ENCODE measurements around the gene FRYL.

FRYL gene

GRCh38 chr4:48504352-48504751 is 275.7 kb downstream of the FRYL start:
- Histone ChIP-seq H3K27ac (ENCODE audit: poor library complexity, severe bottlenecking) (no peak overlapping the region), H3K4me3 (ENCODE audit: severe bottlenecking) (no peak overlapping the region), H3K36me3 (ENCODE audit: low read depth) (peaks cover 73% of the 10 kb centered on the region), H3K27me3 (ENCODE audit: insufficient read depth, poor library complexity, severe bottlenecking) (no peaks in the 10 kb centered on the region), H3K9me3 (ENCODE audit: severe bottlenecking) (no peaks in the 10 kb centered on the region), H3K4me1 (ENCODE audit: insufficient read depth, poor library complexity, severe bottlenecking) (peaks cover 2% of the 10 kb centered on the region)
- no peak for ATAC-seq (ENCODE audit: low read depth)
- TF ChIP-seq CTCF (IDR thresholded peaks at IDR 0.05; ENCODE audit: poor library complexity, severe bottlenecking) = no peak
- DNase-seq (ENCODE audit: low spot score) = no peak

- DNase-seq (ENCODE audit: low spot score) (no peak), ATAC-seq (ENCODE audit: low read depth) (no peak)
- Histone ChIP-seq H3K4me3 (ENCODE audit: severe bottlenecking) (no peak overlapping the region), H3K4me1 (ENCODE audit: insufficient read depth, poor library complexity, severe bottlenecking) (peaks cover 2% of the 10 kb centered on the region), H3K27me3 (ENCODE audit: insufficient read depth, poor library complexity, severe bottlenecking) (no peaks in the 10 kb centered on the region), H3K36me3 (ENCODE audit: low read depth) (peaks cover 73% of the 10 kb centered on the region), H3K27ac (ENCODE audit: poor library complexity, severe bottlenecking) (no peak overlapping the region), H3K9me3 (ENCODE audit: severe bottlenecking) (no peaks in the 10 kb centered on the region)
- TF ChIP-seq CTCF (IDR thresholded peaks at IDR 0.05; ENCODE audit: poor library complexity, severe bottlenecking) = no peak
Measured at GRCh38 chr4:48504026-48504330, 276.1 kb downstream of the FRYL start.

GRCh38 chr4:48503233-48504025 is 276.6 kb downstream of the FRYL start:
- H3K36me3 ChIP-seq (ENCODE audit: low read depth) = peaks cover 75% of the 10 kb centered on the region
- H3K4me1 ChIP-seq (ENCODE audit: insufficient read depth, poor library complexity, severe bottlenecking) = peaks cover 2% of the 10 kb centered on the region
- H3K27ac ChIP-seq (ENCODE audit: poor library complexity, severe bottlenecking) = no peak overlapping the region
- DNase-seq (ENCODE audit: low spot score) (no peak), ATAC-seq (ENCODE audit: low read depth) (no peak)
- H3K4me3 ChIP-seq (ENCODE audit: severe bottlenecking) = no peak overlapping the region
- no peak for TF ChIP-seq CTCF (IDR thresholded peaks at IDR 0.05; ENCODE audit: poor library complexity, severe bottlenecking)
- H3K27me3 ChIP-seq (ENCODE audit: insufficient read depth, poor library complexity, severe bottlenecking) = no peaks in the 10 kb centered on the region
- no peaks in the 10 kb centered on the region for H3K9me3 ChIP-seq (ENCODE audit: severe bottlenecking)

- TF ChIP-seq CTCF (IDR thresholded peaks at IDR 0.05; ENCODE audit: poor library complexity, severe bottlenecking) = no peak
- DNase-seq (ENCODE audit: low spot score) = no peak
- H3K27me3 ChIP-seq (ENCODE audit: insufficient read depth, poor library complexity, severe bottlenecking) = no peaks in the 10 kb centered on the region
- H3K36me3 ChIP-seq (ENCODE audit: low read depth) = peaks cover 45% of the 10 kb centered on the region
- no peak for ATAC-seq (ENCODE audit: low read depth)
- H3K4me3 ChIP-seq (ENCODE audit: severe bottlenecking) = no peak overlapping the region
- no peak overlapping the region for H3K27ac ChIP-seq (ENCODE audit: poor library complexity, severe bottlenecking)
- H3K9me3 ChIP-seq (ENCODE audit: severe bottlenecking) = no peaks in the 10 kb centered on the region
- no peaks in the 10 kb centered on the region for H3K4me1 ChIP-seq (ENCODE audit: insufficient read depth, poor library complexity, severe bottlenecking)
Measured at GRCh38 chr4:48499551-48500066, 280.5 kb downstream of the FRYL start.

- peaks cover 39% of the 10 kb centered on the region for H3K36me3 ChIP-seq (ENCODE audit: low read depth)
- H3K9me3 ChIP-seq (ENCODE audit: severe bottlenecking) = no peaks in the 10 kb centered on the region
- ATAC-seq (ENCODE audit: low read depth) (no peak), DNase-seq (ENCODE audit: low spot score) (no peak)
- no peak overlapping the region for H3K27ac ChIP-seq (ENCODE audit: poor library complexity, severe bottlenecking)
- no peak for TF ChIP-seq CTCF (IDR thresholded peaks at IDR 0.05; ENCODE audit: poor library complexity, severe bottlenecking)
- no peaks in the 10 kb centered on the region for H3K4me1 ChIP-seq (ENCODE audit: insufficient read depth, poor library complexity, severe bottlenecking)
- H3K4me3 ChIP-seq (ENCODE audit: severe bottlenecking) = no peak overlapping the region
- no peaks in the 10 kb centered on the region for H3K27me3 ChIP-seq (ENCODE audit: insufficient read depth, poor library complexity, severe bottlenecking)
Measured at GRCh38 chr4:48498895-48499294, 281.2 kb downstream of the FRYL start.

Data from RWPE2 (cell line).